Measurements from ENCODE around the gene ZSCAN22.

The ZSCAN22 gene

DNA sequence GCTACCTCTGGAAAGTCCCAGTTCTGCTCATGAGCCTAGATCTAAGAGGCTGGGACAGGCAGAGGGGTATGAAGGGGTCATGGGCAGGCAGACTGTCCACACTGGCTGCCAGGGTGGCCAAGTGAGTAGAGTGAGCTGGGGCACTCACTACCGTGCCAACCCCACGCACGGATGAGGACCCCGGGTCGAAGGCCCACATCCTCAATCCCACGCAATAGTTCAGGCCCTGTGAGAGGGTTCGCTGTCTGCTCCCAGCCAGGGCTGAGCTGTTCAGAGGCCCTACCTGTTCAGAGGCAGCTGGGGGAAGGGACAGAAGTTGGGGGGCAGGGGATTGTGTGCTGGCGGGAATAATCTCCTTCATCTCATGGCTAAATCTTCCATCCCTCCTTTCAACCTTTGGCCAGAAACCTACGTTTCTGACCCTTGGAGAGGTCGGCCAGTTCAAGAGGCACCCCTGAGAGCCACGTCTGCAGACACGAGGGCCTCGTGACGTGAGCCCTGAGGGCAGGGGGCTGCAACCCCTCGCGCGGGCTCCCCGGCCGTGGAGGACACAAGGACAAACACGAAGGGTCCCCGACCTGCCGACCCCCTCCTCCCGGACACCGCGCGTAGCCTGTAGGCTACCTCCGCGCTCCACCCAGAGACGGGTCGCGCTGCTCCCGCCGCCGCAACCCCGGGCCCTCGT, 59.2 kb downstream of the ZSCAN22 start:
- Histone ChIP-seq H3K9me3 (ENCODE audit: control insufficient read depth, low read length) (no peaks in the 10 kb centered on the region), H3K36me3 (ENCODE audit: control insufficient read depth, insufficient read depth, low read length) (peaks cover 14% of the 10 kb centered on the region), H3K4me3 (ENCODE audit: insufficient read depth, low read depth, low read length) (peak overlapping the region; percentile 96), H3K27ac (ENCODE audit: insufficient read depth, low read depth, low read length, poor library complexity, severe bottlenecking) (peak overlapping the region; percentile 97), H3K4me1 (ENCODE audit: control insufficient read depth, insufficient read depth, low read length) (peaks cover 25% of the 10 kb centered on the region), H3K27me3 (ENCODE audit: control insufficient read depth, insufficient read depth, low read length, poor library complexity, severe bottlenecking) (no peaks in the 10 kb centered on the region)
- 16 to 18% methylated on average over 36 of the region's 36 CpGs for WGBS, 2 experiments

DNA sequence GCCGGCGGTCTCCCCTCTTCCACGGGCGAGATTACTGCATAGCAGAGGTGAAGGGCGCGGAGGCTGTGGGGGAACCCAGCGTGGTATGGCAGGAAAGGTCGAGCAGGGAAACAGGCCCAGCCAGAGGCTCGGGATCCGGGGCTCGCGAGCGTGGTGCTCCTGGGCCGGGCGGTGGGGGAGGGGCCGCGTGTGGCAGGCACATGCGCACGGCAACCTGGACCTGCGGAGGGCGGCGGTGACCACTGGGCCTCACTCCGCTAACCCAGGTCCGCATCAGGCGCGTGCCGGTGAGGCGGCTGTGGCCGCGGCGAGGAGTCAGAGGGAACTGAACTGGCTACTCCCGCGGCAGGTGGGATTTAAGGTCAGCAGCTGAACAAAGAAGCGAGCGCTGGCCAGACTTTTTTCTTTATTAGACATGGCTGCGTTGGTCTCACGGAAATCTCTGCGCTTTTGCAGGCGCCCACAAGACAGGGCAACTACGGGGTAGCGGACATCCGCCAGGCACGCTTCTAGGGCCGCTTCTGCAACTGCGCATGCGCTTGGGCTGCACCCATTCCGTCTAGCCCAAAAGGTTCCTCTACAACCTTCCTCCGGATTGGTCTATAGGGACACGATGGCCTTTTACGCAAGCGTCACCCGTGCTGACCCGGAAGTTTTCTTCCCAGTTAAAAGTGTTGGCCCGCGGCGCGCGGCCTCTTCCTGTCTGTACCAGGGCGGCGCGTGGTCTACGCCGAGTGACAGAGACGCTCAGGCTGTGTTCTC, 60.0 kb downstream of the ZSCAN22 start, which contains the start of gene RPS5:
TSS of gene RPS5 (plus strand) at position 694 of the 762 bp plus-strand sequence. CDS start 869 bp downstream, outside the sequence.
- no peaks in the 10 kb centered on the region for H3K27me3 ChIP-seq (ENCODE audit: control insufficient read depth, insufficient read depth, low read length, poor library complexity, severe bottlenecking)
- peak within 1 kb of the TSS; percentile 96 for H3K4me3 ChIP-seq (ENCODE audit: insufficient read depth, low read depth, low read length)
- no peaks in the 10 kb centered on the region for H3K9me3 ChIP-seq (ENCODE audit: control insufficient read depth, low read length)
- peak within 1 kb of the TSS; percentile 97 for H3K27ac ChIP-seq (ENCODE audit: insufficient read depth, low read depth, low read length, poor library complexity, severe bottlenecking)
- WGBS, 2 experiments: 0% methylated on average over 64 of the region's 64 CpGs
- peaks cover 21% of the 10 kb centered on the region for H3K4me1 ChIP-seq (ENCODE audit: control insufficient read depth, insufficient read depth, low read length)
- H3K36me3 ChIP-seq (ENCODE audit: control insufficient read depth, insufficient read depth, low read length): peaks cover 14% of the 10 kb centered on the region

- Histone ChIP-seq H3K4me3 (ENCODE audit: insufficient read depth, low read depth, low read length) (peak overlapping the region; percentile 96), H3K27me3 (ENCODE audit: control insufficient read depth, insufficient read depth, low read length, poor library complexity, severe bottlenecking) (no peaks in the 10 kb centered on the region), H3K27ac (ENCODE audit: insufficient read depth, low read depth, low read length, poor library complexity, severe bottlenecking) (no peak overlapping the region), H3K36me3 (ENCODE audit: control insufficient read depth, insufficient read depth, low read length) (peaks cover 14% of the 10 kb centered on the region), H3K4me1 (ENCODE audit: control insufficient read depth, insufficient read depth, low read length) (peaks cover 21% of the 10 kb centered on the region), H3K9me3 (ENCODE audit: control insufficient read depth, low read length) (no peaks in the 10 kb centered on the region)
- WGBS, 2 experiments: 9 to 10% methylated on average over 39 of the region's 39 CpGs
Observed at GRCh38 chr19:58387338-58388174, 60.8 kb downstream of the ZSCAN22 start.

DNA sequence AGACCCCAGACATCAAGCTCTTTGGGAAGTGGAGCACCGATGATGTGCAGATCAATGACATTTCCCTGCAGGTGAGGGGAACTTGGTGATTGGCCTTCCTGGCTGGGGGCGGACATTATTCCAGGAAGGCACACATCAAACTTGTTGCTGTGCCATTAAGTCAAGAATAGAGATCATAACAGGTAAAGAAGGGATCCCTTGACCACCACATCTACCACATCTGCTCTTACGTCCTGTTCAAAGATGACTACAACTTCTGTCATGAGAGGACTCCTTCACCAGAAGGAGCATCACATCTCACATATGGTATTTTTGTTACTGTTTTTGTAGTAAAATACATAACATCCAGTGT, 61.4 kb downstream of the ZSCAN22 start:
- H3K4me3 ChIP-seq (ENCODE audit: insufficient read depth, low read depth, low read length): peak overlapping the region; percentile 96
- no peaks in the 10 kb centered on the region for H3K27me3 ChIP-seq (ENCODE audit: control insufficient read depth, insufficient read depth, low read length, poor library complexity, severe bottlenecking)
- no peaks in the 10 kb centered on the region for H3K9me3 ChIP-seq (ENCODE audit: control insufficient read depth, low read length)
- H3K36me3 ChIP-seq (ENCODE audit: control insufficient read depth, insufficient read depth, low read length): peaks cover 20% of the 10 kb centered on the region
- peaks cover 21% of the 10 kb centered on the region for H3K4me1 ChIP-seq (ENCODE audit: control insufficient read depth, insufficient read depth, low read length)
- no peak overlapping the region for H3K27ac ChIP-seq (ENCODE audit: insufficient read depth, low read depth, low read length, poor library complexity, severe bottlenecking)
- 92 to 97% methylated on average over 3 of the region's 3 CpGs for WGBS, 2 experiments

Measured in ectodermal cell (in vitro differentiated cells).